Mesothelial cell of epicardium (in vitro differentiated cells): ENCODE data around the gene PTK6. TPM values are rescaled to one million over a fixed set of nuclear protein-coding genes. Genes with fewer than 3 reads are reported as not detected.

Experiments
- DNase-seq, 2 experiments: peaks; one replicate each; pipeline ENCODE4 v3.0.0; 2021; ENCODE audit warnings: low spot score in 2 of 2; ENCODE audit not compliant: unreplicated experiment in 2 of 2
- H3K27ac Mint-ChIP-seq: 2 replicates; pipeline ENCODE4 v1.8.0; 2021; ENCODE audit warnings: mixed read lengths
- H3K27me3 Mint-ChIP-seq: 2 replicates; pipeline ENCODE4 v1.8.0; 2021; ENCODE audit warnings: low read depth, mixed read lengths
- H3K36me3 Mint-ChIP-seq: 2 replicates; pipeline ENCODE4 v1.8.0; 2021; ENCODE audit warnings: mixed read lengths
- H3K4me1 Mint-ChIP-seq: 2 replicates; pipeline ENCODE4 v1.8.0; 2021; ENCODE audit warnings: mixed read lengths
- H3K4me3 Mint-ChIP-seq: 2 replicates; pipeline ENCODE4 v1.8.0; 2021; ENCODE audit warnings: mild to moderate bottlenecking, moderate library complexity, mixed read lengths
- H3K9me3 Mint-ChIP-seq: 2 replicates; pipeline ENCODE4 v1.8.0; 2021; ENCODE audit warnings: mixed read lengths
- CTCF ChIP-seq: fragments of 200-600 bp; sonication (generic); IDR thresholded peaks from one replicate; pipeline ENCODE4 v1.5.0; 2021; ENCODE audit warnings: antibody characterized with exemption; ENCODE audit not compliant: unreplicated experiment
- total RNA-seq: library from RNA; stranded (reverse); gene quantifications from 3 replicates; pipeline ENCODE4 v1.2.1, GENCODE V29; 2021

Gene PTK6
- total RNA-seq, 1 donor from 2014 or later: 0.11 TPM

GRCh38 chr20:63493563-63494020 is 43.6 kb downstream of the PTK6 start:
- no peak for TF ChIP-seq CTCF
- no peak overlapping the region for H3K27ac Mint-ChIP-seq
- H3K4me1 Mint-ChIP-seq: peaks cover 4% of the 10 kb centered on the region
- H3K27me3 Mint-ChIP-seq: peaks cover 58% of the 10 kb centered on the region
- no peaks in the 10 kb centered on the region for H3K9me3 Mint-ChIP-seq
- no peak overlapping the region for H3K4me3 Mint-ChIP-seq
- H3K36me3 Mint-ChIP-seq: no peaks in the 10 kb centered on the region
- peak in 1 of 2 experiments; percentile 16 for DNase-seq

GRCh38 chr20:63492982-63493381 is 44.2 kb downstream of the PTK6 start:
- H3K27me3 Mint-ChIP-seq: peaks cover 57% of the 10 kb centered on the region
- no peaks in the 10 kb centered on the region for H3K36me3 Mint-ChIP-seq
- DNase-seq: peak in 1 of 2 experiments; percentile 13
- H3K4me3 Mint-ChIP-seq: no peak overlapping the region
- peaks cover 4% of the 10 kb centered on the region for H3K4me1 Mint-ChIP-seq
- no peak for TF ChIP-seq CTCF
- H3K9me3 Mint-ChIP-seq: no peaks in the 10 kb centered on the region
- no peak overlapping the region for H3K27ac Mint-ChIP-seq

- Mint-ChIP-seq H3K4me3 (no peak overlapping the region), H3K4me1 (peaks cover 4% of the 10 kb centered on the region), H3K27me3 (peaks cover 56% of the 10 kb centered on the region), H3K27ac (no peak overlapping the region), H3K36me3 (no peaks in the 10 kb centered on the region), H3K9me3 (no peaks in the 10 kb centered on the region)
- no peak for TF ChIP-seq CTCF
- DNase-seq: no peak
Measured at GRCh38 chr20:63492518-63492917, 44.7 kb downstream of the PTK6 start.

GRCh38 chr20:63491635-63492230 is 45.4 kb downstream of the PTK6 start:
- DNase-seq: no peak
- Mint-ChIP-seq H3K4me3 (no peak overlapping the region), H3K36me3 (no peaks in the 10 kb centered on the region), H3K27ac (no peak overlapping the region), H3K9me3 (no peaks in the 10 kb centered on the region), H3K4me1 (peaks cover 2% of the 10 kb centered on the region), H3K27me3 (peaks cover 53% of the 10 kb centered on the region)
- no peak for TF ChIP-seq CTCF

GRCh38 chr20:63491078-63491477 is 46.1 kb downstream of the PTK6 start:
- Mint-ChIP-seq H3K27me3 (peaks cover 50% of the 10 kb centered on the region), H3K4me1 (no peaks in the 10 kb centered on the region), H3K4me3 (no peak overlapping the region), H3K9me3 (no peaks in the 10 kb centered on the region), H3K36me3 (no peaks in the 10 kb centered on the region), H3K27ac (no peak overlapping the region)
- no peak for DNase-seq
- no peak for TF ChIP-seq CTCF
